NCI-H345 (cell line): ENCODE data around the gene IFNA21.
"Not testable (repeated sequence)": the region's sequence is repeated elsewhere in the genome, so short reads cannot be mapped to it uniquely, and the experiment has no call there.

Experiments
- DNase-seq: peaks from one replicate; lab custom pipeline; 2025; lab: John Stamatoyannopoulos, UW

Gene IFNA21

DNA sequence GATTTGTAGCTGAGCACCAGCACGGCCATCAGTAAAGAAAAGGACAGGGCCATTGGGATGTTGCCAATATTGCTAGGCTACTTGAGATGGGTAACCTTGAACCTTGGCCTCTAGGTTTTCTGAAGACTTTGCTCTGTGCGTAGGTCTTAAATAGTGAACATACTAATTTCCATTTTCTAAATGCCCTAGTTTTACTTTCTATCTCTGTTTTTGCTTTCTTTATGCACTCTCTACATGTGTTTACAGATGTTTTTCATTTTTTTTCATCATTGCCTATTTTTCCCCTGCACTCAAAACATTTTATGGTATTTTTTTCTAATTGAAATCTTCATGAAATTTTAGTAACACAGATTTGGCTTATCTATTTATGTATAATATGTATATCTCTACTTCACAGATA, at the start of gene IFNA21:
Gene IFNA21 (minus strand): TSS at position 101 of the 400 bp plus-strand sequence. CDS start 48 bp downstream, at position 53.
- DNase-seq = not testable (repeated sequence)

DNA sequence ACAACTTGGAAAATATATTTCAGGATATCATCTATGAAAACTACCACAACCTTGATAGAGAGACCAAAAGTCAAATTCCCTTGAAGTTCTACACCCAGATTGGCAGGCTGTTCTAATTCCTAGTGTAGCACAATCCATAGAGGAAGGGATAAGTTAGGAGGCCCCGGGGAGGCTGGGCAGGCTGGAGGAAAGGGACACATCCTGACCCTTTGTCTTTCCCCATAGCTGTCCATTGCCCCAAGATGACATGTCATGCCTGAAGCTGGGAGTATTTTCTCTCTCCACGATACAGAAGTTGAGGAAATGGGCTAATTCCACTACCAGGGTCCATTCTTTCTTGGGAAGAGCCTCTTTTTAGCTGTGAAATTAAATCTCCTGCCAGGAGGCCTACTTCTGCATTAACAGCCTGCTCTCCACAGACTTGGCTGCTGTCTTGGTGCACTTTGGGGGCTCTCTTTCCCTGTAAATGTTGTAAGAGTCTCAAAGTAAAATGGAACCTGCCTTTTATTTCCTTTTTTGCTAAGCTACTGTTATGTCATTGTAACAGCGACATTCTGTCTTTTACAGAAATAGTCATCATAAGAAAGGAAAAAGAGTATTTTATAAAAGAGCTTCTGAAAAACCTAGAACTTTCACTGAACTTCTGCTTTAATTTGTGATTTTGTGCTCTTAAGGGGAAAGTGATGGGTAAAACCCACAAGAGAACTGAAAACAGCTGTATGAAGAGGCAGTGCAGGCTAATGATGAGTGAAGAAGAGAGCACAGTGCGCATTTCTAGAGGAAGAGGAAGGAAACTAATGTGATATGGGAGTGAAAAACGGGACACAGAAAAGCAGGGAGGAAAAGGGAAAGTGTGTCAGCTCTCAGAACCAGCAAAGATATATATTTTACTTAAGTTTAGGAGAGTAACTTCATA, 47.2 kb upstream of the IFNA21 start:
- DNase-seq = not testable (repeated sequence)

DNA sequence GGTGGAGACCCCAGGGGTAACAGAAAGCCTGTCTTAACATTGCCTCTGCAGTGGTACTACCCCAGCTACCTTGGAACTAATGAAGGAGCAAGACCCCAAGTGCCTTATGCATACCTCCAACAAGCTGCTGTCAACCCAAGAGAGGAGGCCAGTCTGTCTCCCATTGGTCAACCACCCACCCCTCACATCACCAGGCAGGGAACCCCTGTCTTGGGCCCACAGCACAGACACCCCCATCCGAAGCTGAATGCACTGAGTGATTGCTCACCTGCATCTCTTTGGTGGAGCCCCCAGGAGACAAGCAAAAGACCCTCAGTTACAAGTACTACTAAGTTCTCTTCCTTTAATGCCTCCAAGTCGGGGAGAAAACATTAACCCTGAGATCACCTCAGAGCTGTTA, 45.7 kb upstream of the IFNA21 start:
- DNase-seq = not testable (repeated sequence)

DNA sequence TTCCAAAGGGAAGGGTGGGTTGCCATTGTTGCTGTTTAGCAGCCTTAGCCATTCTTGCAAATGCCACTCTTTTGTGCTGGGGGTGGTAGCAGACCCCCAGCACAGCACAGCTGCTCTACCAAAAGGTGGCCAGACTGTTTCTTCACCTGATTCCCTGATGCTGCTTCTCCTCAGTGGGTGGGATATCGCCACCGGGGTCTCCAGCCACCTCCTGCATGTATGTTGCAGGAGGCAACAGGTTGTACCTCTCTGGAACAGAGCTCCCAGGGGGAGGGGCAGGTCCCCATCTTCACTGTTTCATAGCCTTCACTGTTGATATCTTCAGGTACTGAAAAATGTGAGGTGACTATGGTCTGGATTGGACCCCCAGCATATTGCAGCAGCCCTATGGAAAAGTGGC, 44.3 kb upstream of the IFNA21 start:
- DNase-seq = not testable (repeated sequence)

DNA sequence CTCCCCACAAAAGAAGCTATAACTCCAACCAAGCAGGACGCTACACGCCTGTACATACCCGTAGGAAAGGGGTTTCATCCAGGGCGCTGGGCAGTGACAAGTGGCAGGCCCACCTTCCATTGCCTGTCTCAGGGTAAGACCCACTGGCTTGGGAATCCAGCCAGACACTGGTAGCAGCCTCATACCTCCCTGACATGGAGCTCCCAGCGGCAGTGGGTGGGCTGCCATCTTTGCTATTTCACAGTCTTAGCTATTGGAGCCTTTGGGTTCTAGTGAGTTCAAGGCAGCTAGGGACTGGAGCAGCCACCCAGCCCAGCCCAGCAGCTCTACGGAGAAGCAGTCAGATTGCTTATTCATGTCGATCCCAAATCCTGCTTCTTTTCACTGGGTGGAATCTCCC, 43.9 kb upstream of the IFNA21 start:
- no peak for DNase-seq

DNA sequence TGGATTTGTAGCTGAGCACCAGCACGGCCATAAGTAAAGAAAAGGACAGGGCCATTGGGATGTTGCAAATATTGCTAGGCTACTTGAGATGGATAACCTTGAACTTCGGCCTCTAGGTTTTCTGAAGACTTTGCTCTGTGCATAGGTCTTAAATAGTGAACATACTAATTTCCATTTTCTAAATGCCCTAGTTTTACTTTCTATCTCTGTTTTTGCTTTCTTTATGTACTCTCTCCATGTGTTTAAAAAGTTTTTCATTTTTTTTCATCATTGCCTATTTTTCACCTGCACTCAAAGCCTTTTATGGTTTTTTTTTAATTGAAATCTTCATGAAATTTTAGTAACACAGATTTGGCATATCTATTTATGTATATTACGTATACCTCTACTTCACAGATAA, 40.6 kb upstream of the IFNA21 start, which contains the start of gene IFNA10:
Gene IFNA10 (minus strand): TSS at position 101 of the 400 bp plus-strand sequence. CDS start 46 bp downstream, at position 55.
- DNase-seq = not testable (repeated sequence)

DNA sequence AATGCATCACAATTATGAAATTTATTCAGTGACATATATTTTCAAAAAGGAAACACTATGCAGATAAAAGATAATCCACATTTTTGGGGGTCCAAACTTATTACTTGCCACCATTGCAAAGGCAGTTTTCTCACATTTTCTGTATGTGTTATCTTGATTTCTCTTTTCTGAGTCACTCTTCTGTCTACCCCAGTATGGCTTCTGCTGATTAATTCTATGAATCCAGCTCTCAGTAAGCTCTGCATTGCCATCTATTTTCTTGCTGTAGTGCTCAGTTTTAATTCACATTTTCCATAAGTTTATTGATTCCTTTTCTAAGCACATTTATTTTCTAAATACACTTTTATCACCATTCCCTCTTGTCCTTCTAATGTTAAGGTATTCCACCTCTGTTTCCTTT, 38.7 kb upstream of the IFNA21 start:
- DNase-seq = no peak

DNA sequence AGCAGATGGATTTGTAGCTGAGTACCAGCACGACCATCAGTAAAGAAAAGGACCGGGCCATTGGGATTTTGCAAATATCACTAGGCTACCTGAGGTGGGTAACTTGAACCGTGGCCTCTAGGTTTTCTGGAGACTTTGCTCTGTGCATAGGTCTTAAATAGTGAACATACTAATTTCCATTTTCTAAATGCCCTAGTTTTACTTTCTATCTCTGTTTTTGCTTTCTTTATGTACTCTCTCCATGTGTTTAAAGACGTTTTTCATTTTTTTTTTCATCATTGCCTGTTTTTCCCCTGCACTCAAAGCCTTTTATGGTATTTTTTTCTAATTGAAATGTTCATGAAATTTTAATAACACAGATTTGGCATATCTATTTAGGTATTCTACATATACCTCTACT, 35.6 kb upstream of the IFNA21 start, which contains the start of gene IFNA7:
Gene IFNA7 (minus strand): TSS at position 101 of the 400 bp plus-strand sequence. CDS start 40 bp downstream, at position 61.
- not testable (repeated sequence) for DNase-seq

DNA sequence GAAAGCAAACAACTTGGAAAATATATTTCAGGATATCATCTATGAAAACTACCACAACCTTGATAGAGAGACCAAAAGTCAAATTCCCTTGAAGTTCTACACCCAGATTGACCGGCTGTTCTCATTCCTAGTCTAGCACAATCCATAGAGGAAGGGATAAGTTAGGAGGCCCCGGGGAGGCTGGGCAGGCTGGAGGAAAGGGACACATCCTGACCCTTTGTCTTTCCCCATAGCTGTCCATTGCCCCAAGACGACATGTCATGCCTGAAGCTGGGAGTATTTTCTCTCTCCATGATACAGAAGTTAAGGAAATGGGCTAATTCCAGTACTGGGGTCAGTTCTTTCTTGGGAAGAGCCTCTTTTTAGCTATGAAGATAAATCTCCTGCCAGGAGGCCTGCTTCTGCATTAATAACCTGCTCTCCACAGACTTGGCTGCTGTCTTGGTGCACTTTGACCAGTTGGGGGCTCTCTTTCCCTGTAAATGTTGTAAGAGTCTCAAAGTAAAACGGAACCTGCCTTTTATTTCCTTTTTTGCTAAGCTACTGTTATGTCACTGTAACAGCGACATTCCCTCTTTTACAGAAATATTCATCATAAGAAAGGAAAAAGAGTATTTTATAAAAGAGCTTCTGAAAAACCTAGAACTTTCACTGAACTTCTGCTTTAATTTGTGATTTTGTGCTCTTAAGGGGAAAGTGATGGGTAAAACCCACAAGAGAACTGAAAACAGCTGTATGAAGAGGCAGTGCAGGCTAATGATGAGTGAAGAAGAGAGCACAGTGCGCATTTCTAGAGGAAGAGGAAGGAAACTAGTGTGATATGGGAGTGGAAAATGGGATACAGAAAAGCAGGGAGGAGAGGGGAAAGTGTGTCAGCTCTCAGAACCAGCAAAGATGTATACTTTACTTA, 28.7 kb upstream of the IFNA21 start:
- DNase-seq = not testable (repeated sequence)

DNA sequence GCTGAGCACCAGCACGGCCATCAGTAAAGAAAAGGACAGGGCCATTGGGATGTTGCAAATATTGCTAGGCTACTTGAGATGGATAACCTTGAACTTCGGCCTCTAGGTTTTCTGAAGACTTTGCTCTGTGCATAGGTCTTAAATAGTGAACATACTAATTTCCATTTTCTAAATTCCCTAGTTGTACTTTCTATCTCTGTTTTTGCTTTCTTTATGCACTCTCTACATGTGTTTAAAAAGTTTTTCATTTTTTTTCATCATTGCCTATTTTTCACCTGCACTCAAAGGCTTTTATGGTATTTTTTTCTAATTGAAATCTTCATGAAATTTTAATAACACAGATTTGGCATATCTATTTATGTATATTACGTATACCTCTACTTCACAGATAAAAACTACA, 21.0 kb upstream of the IFNA21 start, which contains the start of gene IFNA4:
Gene IFNA4 (minus strand): TSS at position 101 of the 400 bp plus-strand sequence. CDS start 56 bp downstream, at position 45.
- not testable (repeated sequence) for DNase-seq

DNA sequence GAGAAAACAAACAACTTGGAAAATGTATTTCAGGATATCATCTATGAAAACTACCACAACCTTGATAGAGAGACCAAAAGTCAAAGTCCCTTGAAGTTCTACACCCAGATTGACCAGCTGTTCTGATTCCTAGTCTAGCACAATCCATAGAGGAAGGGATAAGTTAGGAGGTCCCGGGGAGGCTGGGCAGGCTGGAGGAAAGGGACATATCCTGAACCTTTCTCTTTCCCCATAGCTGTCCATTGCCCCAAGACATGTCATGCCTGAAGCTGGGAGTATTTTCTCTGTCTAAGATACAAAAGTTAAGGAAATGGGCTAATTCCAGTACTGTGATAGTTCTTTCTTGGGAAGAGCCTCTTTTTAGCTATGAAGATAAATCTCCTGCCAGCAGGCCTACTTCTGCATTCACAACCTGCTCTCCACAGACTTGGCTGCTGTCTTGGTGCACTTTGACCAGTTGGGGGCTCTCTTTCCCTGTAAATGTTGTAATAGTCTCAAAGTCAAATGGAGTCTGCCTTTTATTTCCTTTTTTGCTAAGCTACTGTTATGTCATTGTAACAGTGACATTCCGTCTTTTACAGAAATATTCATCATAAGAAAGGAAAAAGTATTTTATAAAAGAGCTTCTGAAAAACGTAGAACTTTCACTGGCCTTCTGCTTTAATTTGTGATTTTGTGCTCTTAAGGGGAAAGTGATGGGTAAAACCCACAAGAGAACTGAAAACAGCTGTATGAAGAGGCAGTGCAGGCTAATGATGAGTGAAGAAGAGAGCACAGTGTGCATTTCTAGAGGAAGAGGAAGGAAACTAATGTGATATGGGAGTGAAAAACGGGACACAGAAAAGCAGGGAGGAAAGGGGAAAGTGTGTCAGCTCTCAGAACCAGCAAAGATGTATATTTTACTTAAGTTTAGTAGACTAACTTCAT, 16.6 kb upstream of the IFNA21 start:
- DNase-seq = not testable (repeated sequence)

DNA sequence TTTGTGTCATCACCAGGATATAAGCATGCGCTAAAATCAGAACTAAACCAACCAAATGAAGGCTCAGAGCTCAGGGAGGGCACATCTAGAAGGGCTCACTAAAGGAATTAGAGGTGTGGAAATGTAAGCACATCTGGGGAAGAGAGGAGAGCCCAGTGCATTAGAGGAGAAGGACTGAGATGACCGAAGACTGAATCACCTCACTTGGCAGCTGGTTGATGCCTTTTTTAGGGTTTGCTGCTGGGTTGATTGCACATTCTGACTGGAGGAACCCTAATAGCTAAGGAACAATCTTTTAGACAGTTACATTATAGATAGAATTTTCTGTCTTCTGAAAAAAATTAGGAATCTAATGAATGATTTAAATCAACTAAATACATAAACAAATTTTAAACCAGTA, 8.2 kb upstream of the IFNA21 start:
- DNase-seq = no peak

DNA sequence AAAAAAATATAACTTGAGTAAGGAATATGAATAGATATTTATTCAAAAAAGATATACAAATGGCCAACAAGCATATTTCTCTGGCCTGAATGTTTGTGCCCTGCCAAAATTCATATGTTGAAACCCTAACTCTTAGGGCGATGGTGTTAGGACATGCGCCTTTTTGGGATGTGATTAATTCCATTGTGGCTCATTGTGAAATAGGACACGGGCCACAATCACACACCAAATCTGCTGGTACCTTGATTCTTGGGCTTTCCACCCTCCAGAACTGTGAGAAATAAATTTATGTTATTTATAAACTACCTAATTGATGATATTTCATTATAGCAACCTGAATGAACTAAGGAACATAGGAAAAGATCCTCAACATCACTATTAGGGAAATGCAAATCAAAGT, 5.7 kb upstream of the IFNA21 start:
- DNase-seq = no peak

DNA sequence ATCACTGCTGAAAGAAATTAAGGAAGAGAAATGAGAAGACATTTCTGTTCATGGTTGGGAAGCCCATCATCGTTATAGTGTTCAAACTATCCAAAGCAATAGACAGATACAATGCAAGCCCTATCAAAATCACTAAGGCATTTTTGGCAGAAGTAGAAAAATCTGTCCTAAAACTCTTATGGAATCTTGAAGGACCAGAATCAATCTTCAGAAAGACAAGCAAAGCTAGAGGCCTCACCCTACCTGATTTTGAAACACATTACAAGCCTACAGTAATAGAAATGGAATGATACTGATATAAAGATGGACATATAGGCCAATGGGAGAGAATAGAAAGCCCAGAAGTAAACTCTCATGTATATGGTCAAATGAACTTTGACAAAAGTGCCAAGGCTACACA, 4.9 kb upstream of the IFNA21 start:
- DNase-seq = no peak

DNA sequence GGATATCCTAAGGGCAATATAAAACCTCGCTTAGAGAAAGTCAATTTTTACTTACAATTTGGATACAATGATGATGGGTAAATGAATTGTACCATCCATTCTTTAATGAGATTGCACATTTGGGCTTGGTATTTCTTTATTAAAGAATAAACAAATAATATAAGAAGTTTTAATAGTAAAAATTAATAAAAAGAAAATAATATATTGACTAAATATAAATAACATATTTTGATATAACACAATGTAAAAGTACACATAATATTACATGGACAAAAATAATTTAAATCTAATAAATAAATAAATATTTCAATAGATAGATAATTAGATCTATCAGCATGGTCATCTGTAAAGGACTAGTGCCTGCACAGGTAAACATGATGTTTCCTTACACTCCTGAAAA, 944 bp downstream of the IFNA21 start:
- no peak for DNase-seq

DNA sequence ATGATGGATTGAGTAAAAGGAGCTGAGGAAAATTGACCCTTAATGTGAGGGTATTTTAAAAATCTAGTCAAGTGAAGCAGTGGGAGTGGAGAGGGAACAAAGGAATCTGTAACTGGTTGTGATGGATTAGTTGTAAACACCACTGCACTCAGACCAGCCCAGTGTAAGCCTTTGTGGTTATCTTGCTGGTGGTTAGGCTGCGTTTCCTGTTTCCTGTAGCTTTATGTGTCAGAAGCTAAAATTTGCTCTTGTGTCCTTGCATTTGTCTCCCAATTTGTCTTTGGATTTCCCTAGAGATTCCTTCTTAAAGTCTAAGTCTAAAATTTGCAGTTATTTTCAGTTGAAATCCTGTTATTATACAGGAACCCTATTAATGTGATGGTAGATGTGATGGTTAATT, 6.3 kb downstream of the IFNA21 start:
- DNase-seq = no peak

DNA sequence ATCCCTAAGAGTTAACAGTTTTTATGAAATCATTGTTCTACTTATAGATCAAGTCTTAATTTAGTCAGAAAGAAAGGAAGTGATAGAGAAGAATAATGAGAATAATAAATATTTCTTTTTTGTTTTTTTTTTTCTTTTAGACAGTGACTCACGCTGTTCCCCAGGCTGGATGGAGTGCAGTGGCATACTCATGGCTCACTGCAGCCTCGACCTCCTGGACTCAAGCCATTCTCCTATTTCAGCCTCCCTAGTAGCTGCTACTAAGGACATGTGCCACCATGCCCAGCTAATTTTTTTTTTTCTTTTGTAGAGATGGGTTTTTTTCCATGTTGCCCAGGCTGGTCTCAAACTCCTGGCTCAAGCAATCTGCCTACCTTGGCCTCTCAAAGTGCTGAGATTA, 11.0 kb downstream of the IFNA21 start:
- no peak for DNase-seq

DNA sequence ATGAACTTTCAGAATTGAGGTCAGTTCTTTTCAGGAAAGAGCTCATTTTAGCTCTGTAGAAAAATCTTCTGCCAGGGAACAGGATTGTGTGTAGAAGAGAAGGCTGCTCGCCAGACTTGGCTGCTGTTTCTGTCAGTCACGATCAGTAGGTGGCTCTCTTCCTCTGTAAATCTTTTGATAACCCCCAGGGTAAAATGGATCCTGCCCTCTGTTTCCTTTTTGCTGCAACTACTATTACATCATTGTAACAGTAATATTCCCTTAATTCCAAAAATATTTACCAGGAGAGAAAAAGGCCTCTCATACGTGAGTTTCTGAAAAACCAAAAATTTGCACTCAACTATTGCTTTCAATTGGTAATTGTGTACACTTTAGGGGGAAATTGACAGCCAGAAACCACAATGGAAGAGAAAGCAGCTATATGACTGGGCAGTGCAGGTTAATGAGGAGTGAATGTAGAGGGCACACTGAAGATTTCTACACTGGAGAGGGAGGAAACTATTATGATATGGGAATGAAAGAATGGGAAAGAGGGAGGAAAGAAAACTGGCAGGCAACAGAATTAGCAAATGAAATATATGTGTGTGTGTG, 12.3 kb downstream of the IFNA21 start:
- DNase-seq = peak; percentile 6

DNA sequence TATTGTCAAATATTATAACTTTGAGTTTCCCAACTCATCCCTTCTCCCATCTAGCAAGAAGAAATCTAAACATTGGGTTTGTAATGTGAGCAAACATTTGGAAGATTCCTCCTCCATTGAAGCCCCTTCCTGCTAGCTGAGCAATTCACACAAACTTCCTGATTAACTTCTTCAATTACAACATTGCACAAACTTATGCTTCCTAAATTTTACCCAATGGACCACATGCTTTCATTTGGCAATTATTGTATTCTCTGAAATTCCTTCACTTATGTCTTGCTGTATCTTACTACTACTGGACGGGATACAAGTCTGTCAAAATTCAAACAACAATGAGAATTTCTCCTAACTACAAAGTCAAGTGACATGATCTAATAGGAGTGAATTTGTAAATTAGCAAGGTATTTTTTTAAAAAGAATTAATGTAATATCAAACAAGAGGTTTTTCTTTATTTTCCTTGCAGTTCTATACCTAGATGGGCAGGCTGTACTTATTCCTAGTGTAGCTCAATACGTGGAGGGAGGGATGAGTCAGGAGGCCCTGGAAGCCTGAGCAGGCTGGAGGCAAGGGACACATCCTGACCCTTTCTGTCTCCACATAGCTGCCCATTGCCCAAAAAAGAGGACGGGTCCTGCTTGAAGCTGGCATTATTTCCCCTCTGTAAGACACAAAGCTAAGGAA, 13.0 kb downstream of the IFNA21 start:
- no peak for DNase-seq

DNA sequence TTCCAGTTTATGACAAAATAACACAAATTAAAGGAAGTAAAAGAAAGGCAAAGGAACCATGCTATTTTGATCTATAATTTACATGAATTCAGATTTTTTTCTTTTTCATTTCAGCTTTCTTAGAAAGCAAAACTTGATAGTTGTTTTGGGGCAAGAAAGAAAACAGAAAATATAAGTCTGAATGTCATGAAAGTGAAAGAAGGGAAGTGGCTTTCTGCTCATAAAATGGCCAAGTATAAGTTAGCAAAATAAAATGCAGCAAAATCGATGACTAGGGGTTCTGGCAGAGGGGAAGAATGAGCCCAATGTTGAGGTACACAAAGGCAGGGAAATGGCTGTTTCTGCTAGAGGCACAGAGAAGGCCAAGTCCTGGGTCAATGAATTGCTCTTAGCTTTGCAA, 21.9 kb downstream of the IFNA21 start:
- no peak for DNase-seq
